ENCODE data around the gene SHROOM2.
"Not testable (repeated sequence)": the region's sequence is repeated elsewhere in the genome, so short reads cannot be mapped to it uniquely, and the experiment has no call there.

SHROOM2 gene

GRCh38 chrX:9785254-9785943 lies 830 bp upstream of the SHROOM2 start:
- DNase-seq (ENCODE audit: low read depth in 2 of 2) = no peak

GRCh38 chrX:9786798-9787635 lies 788 bp downstream of the SHROOM2 start:
- no peak for DNase-seq (ENCODE audit: low read depth in 2 of 2)

- no peak for DNase-seq (ENCODE audit: low read depth in 2 of 2)
Measured at GRCh38 chrX:9788911-9789310, 2.7 kb downstream of the SHROOM2 start.

- DNase-seq (ENCODE audit: low read depth in 2 of 2) = no peak
Measured at GRCh38 chrX:9789555-9789954, 3.3 kb downstream of the SHROOM2 start.

- DNase-seq (ENCODE audit: low read depth in 2 of 2) = no peak
Measured at GRCh38 chrX:9790866-9791265, 4.6 kb downstream of the SHROOM2 start.

- no peak for DNase-seq (ENCODE audit: low read depth in 2 of 2)
Measured at GRCh38 chrX:9794495-9794894, 8.3 kb downstream of the SHROOM2 start.

GRCh38 chrX:9797384-9798360 lies 11.4 kb downstream of the SHROOM2 start:
- DNase-seq (ENCODE audit: low read depth in 2 of 2) = no peak

GRCh38 chrX:9802737-9803136 lies 16.5 kb downstream of the SHROOM2 start:
- no peak for DNase-seq (ENCODE audit: low read depth in 2 of 2)

- no peak for DNase-seq (ENCODE audit: low read depth in 2 of 2)
Measured at GRCh38 chrX:9804444-9804843, 18.2 kb downstream of the SHROOM2 start.

GRCh38 chrX:9805956-9806355 lies 19.7 kb downstream of the SHROOM2 start:
- no peak for DNase-seq (ENCODE audit: low read depth in 2 of 2)

- DNase-seq (ENCODE audit: low read depth in 2 of 2) = no peak
Measured at GRCh38 chrX:9807355-9808182, 21.3 kb downstream of the SHROOM2 start.

- DNase-seq (ENCODE audit: low read depth in 2 of 2) = not testable (repeated sequence)
Measured at GRCh38 chrX:9809876-9810275, 23.6 kb downstream of the SHROOM2 start.

- DNase-seq (ENCODE audit: low read depth in 2 of 2) = not testable (repeated sequence)
Measured at GRCh38 chrX:9811086-9811485, 24.9 kb downstream of the SHROOM2 start.

- no peak for DNase-seq (ENCODE audit: low read depth in 2 of 2)
Measured at GRCh38 chrX:9816084-9816700, 30.0 kb downstream of the SHROOM2 start.

GRCh38 chrX:9821572-9821971 lies 35.3 kb downstream of the SHROOM2 start:
- DNase-seq (ENCODE audit: low read depth in 2 of 2) = no peak

- DNase-seq (ENCODE audit: low read depth in 2 of 2) = no peak
Measured at GRCh38 chrX:9824554-9824953, 38.3 kb downstream of the SHROOM2 start.

GRCh38 chrX:9825129-9825790 lies 39.0 kb downstream of the SHROOM2 start:
- no peak for DNase-seq (ENCODE audit: low read depth in 2 of 2)

- DNase-seq (ENCODE audit: low read depth in 2 of 2) = no peak
Measured at GRCh38 chrX:9825966-9826365, 39.7 kb downstream of the SHROOM2 start.

- peak; percentile 9 to 27 for DNase-seq (ENCODE audit: low read depth in 2 of 2)
Measured at GRCh38 chrX:9829308-9830267, 43.4 kb downstream of the SHROOM2 start.

All from stimulated activated CD4-positive, alpha-beta T cell treated with anti-CD3 and anti-CD28 coated beads, Interleukin-15, amount 100 ng/mL, for 48 hours (primary cell).